ENCODE results near the gene ZSWIM3.
"Not testable (repeated sequence)": the region's sequence is repeated elsewhere in the genome, so short reads cannot be mapped to it uniquely, and the experiment has no call there.

The ZSWIM3 gene

GRCh38 chr20:45823949-45824835, 33.2 kb upstream of the ZSWIM3 start:
- Histone ChIP-seq H3K9me3 (no peaks in the 10 kb centered on the region), H3K4me1 (no peaks in the 10 kb centered on the region), H3K36me3 (replicated peaks) (no peaks in the 10 kb centered on the region), H3K27me3 (ENCODE audit: low read depth) (no peaks in the 10 kb centered on the region), H3K4me3 (no peak overlapping the region)
- in situ Hi-C loops (cut with MboI; ENCODE audit: low sequenced_read_pairs), result no loop called here
- peak in 1 of 2 experiments; percentile 53 for DNase-seq (ENCODE audit: low spot score in 2 of 2)

- Histone ChIP-seq H3K4me3 (no peak overlapping the region), H3K36me3 (replicated peaks) (no peaks in the 10 kb centered on the region), H3K4me1 (peaks cover 5% of the 10 kb centered on the region; the same call in 1 of the 2 replicates), H3K27me3 (ENCODE audit: low read depth) (no peaks in the 10 kb centered on the region), H3K9me3 (no peaks in the 10 kb centered on the region)
- in situ Hi-C loops (cut with MboI; ENCODE audit: low sequenced_read_pairs), result no loop called here
- no peak for DNase-seq (ENCODE audit: low spot score in 2 of 2)
Measured at GRCh38 chr20:45826381-45827019, 30.9 kb upstream of the ZSWIM3 start.

DNA sequence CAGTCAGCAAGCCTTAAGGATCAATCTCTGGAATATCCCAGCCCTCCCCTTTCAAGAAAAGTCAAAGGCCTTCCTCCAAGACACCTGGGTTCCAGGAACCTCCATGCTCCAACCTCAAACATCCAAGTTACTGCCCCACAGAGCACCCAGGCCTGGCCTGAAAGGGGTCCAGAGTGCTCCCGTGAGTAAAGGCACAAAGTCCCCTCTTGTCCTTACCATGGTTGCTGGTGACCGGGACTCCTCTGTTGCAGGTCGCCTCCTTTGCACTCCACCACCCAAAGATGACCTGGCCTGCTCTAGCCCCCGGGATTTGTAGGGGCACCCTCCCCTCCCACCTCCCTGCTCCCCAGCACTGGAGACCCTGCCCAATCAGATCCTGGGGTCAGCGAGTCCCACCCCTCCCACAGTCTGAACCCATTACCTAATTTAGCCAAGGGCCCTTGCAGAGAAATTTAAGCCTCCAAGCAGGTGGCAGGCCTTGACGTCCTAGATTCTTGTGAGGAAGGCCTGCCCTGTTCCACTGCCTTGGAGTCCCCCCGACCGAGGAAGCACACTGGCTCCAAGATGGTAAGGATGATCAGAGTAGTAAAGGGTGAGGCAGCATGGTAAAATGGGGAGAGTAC, 30.3 kb upstream of the ZSWIM3 start, which contains the start of gene TNNC2:
Gene TNNC2 (minus strand): TSS at position 283 of the 623 bp plus-strand sequence. CDS start 64 bp downstream, at position 219.
- Histone ChIP-seq H3K27me3 (ENCODE audit: low read depth) (no peaks in the 10 kb centered on the region), H3K4me3 (no peak within 1 kb of the TSS), H3K4me1 (peaks cover 5% of the 10 kb centered on the region; the same call in 1 of the 2 replicates), H3K36me3 (replicated peaks) (no peaks in the 10 kb centered on the region), H3K9me3 (no peaks in the 10 kb centered on the region)
- DNase-seq (ENCODE audit: low spot score in 2 of 2), result no peak
- in situ Hi-C loops (cut with MboI; ENCODE audit: low sequenced_read_pairs), result no loop called here

DNA sequence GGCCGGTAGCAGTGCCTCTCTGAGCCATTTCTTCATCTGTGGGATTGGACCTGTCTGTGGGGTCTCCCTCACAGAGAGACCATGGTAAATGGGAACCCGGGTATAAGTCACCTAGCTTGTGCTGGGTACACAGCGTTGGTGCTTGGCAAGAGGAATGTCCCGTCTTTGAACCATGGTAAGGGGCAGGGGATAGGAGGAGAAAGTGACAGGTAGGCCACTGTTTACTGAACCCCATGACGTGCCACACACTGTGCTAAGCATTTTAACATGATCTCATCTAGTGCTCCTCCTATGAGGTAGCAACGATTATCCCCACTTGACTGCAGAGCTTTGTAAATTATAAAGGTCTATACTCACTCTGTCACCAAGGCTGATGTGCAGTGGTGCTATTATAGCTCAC, 29.7 kb upstream of the ZSWIM3 start:
- no peak for DNase-seq (ENCODE audit: low spot score in 2 of 2)
- Histone ChIP-seq H3K9me3 (no peaks in the 10 kb centered on the region), H3K4me1 (peaks cover 5% of the 10 kb centered on the region; the same call in 1 of the 2 replicates), H3K4me3 (no peak overlapping the region), H3K36me3 (replicated peaks) (no peaks in the 10 kb centered on the region), H3K27me3 (ENCODE audit: low read depth) (no peaks in the 10 kb centered on the region)
- in situ Hi-C loops (cut with MboI; ENCODE audit: low sequenced_read_pairs), result no loop called here

- Histone ChIP-seq H3K4me1 (peaks cover 9% of the 10 kb centered on the region), H3K27me3 (ENCODE audit: low read depth) (no peaks in the 10 kb centered on the region), H3K4me3 (no peak overlapping the region), H3K9me3 (no peaks in the 10 kb centered on the region), H3K36me3 (replicated peaks) (no peaks in the 10 kb centered on the region)
- in situ Hi-C loops (cut with MboI; ENCODE audit: low sequenced_read_pairs), result no loop called here
- DNase-seq (ENCODE audit: low spot score in 2 of 2), result no peak
Measured at GRCh38 chr20:45828589-45828988, 28.8 kb upstream of the ZSWIM3 start.

GRCh38 chr20:45829673-45830106, 27.7 kb upstream of the ZSWIM3 start:
- in situ Hi-C loops (cut with MboI; ENCODE audit: low sequenced_read_pairs); H3K4me1 ChIP-seq; H3K4me3 ChIP-seq: not testable (repeated sequence)

DNA sequence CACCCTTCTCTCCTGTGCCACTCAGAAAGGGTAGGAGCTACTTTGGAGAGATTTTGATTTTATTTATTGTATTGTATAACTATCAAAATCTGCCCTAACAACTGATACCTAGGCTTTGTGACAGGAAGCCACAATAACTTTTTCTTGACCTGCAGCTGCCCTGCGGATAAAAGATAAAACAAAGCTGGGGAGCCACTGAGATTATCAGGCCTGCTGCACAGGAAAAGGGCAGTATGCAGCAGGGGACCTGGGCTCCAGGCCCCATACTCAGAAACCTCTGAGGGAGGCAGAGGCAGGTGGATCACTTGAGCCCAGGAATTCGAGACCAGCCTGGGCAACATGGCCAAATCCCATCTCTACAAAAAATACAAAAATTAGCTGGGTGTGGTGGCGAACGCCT, 24.8 kb upstream of the ZSWIM3 start:
- DNase-seq (ENCODE audit: low spot score in 2 of 2), result no peak
- Histone ChIP-seq H3K4me1 (peaks cover 16% of the 10 kb centered on the region), H3K4me3 (no peak overlapping the region)

More at GRCh38 chr20:45829673-45830106, 27.7 kb upstream of the ZSWIM3 start:
- H3K36me3 ChIP-seq (replicated peaks); H3K27me3 ChIP-seq (ENCODE audit: low read depth); H3K9me3 ChIP-seq: not testable (repeated sequence)
- DNase-seq (ENCODE audit: low spot score in 2 of 2), result peak; percentile 61 to 81

DNA sequence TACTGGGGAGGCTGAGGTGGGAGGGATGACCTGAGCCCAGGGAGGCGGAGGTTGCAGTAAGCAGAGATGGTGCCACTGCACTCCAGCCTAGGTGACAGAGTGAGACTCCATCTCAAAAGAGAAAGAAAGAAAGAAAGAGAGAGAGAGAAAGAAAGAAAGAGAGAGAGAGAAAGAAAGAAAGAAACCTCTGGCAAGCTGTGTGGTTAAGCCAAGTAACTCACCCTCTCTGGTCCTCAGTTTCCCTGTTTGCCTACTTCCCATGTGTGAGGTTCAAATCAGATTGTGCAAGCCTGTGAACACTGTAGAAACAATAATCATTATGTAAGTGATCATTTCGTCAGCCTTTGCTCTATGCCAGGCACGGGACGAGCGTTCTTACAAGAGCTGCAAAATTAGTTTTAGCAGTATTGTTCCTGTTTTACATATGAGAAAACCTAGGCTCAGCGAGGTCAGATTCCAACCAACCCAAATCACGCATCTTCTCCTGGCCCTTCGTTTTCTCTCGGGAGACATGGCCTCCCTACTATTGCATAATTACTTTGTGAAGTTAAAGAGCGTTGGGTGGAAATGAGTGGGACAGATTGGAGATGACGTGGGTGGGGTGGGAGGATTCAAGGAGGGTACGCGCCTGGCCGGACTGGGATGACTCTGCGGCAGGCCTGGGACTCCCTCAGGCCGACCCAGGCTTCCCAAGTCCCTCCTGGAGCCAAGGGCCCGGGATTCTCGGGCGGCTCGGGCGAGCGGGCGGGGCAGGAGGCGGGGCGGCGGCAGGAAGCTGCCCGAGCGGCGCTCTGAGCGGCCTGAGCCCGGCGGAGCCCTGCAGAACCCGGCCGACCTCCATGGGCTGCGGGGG, 24.2 kb upstream of the ZSWIM3 start, which contains the start of gene SNX21:
Gene SNX21 (plus strand): TSS at position 770 of the 853 bp plus-strand sequence. CDS start 121 bp downstream, outside the sequence.
- peak; percentile 64 to 90 for DNase-seq (ENCODE audit: low spot score in 2 of 2)
- H3K36me3 ChIP-seq (replicated peaks), result no peaks in the 10 kb centered on the region
- no peaks in the 10 kb centered on the region for H3K27me3 ChIP-seq (ENCODE audit: low read depth)
- peak within 1 kb of the TSS; percentile 51 for H3K4me3 ChIP-seq
- in situ Hi-C loops (cut with MboI; ENCODE audit: low sequenced_read_pairs), result no loop called here
- no peaks in the 10 kb centered on the region for H3K9me3 ChIP-seq
- H3K4me1 ChIP-seq, result peaks cover 16% of the 10 kb centered on the region

More for the DNA sequence above, 24.8 kb upstream of the ZSWIM3 start:
- in situ Hi-C loops (cut with MboI; ENCODE audit: low sequenced_read_pairs), result no loop called here
- H3K27me3 ChIP-seq (ENCODE audit: low read depth), result no peaks in the 10 kb centered on the region
- no peaks in the 10 kb centered on the region for H3K9me3 ChIP-seq
- H3K36me3 ChIP-seq (replicated peaks), result no peaks in the 10 kb centered on the region

DNA sequence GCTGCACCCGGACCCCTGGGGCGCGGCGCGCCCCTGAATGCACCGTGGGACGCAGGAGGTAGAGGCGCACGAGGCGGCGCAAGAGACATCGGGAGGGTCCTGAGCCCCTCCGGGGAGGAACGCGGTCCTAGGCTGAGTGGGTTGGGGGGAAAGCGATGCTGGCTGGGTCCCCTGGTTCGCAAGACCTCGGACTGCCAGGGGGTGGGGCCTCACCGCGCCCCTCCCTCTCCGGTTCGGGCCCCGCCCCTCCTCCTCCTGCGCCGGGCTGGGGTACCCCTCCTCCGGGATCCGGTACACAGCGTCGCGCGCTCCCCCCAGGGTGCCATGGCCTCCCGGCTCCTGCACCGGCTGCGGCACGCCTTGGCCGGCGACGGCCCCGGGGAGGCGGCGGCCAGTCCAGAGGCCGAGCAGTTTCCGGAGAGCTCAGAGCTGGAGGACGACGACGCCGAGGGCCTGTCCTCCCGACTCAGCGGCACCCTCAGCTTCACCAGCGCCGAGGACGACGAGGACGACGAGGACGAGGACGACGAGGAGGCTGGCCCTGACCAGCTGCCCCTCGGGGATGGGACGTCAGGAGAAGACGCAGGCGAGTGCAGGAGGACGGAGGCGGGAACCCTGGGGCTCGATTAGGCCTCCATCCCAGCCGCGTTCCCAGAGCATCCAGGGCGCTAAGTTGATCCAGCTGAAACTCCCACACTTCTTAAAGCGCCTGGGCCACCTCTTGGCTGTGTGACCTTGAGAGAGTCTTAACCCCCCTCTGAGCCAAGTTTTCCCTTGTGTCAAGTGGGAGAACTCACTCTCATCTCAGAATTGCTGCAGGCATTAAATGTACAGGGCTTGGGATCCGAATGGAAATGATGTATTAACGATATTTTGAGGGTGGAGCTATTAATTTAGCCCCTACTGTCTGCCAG, 23.3 kb upstream of the ZSWIM3 start:
- peaks cover 16% of the 10 kb centered on the region for H3K4me1 ChIP-seq
- in situ Hi-C loops (cut with MboI; ENCODE audit: low sequenced_read_pairs), result no loop called here
- no peaks in the 10 kb centered on the region for H3K27me3 ChIP-seq (ENCODE audit: low read depth)
- DNase-seq (ENCODE audit: low spot score in 2 of 2), result peak; percentile 60 to 78
- H3K4me3 ChIP-seq, result peak overlapping the region; percentile 51
- no peaks in the 10 kb centered on the region for H3K9me3 ChIP-seq
- no peaks in the 10 kb centered on the region for H3K36me3 ChIP-seq (replicated peaks)

DNA sequence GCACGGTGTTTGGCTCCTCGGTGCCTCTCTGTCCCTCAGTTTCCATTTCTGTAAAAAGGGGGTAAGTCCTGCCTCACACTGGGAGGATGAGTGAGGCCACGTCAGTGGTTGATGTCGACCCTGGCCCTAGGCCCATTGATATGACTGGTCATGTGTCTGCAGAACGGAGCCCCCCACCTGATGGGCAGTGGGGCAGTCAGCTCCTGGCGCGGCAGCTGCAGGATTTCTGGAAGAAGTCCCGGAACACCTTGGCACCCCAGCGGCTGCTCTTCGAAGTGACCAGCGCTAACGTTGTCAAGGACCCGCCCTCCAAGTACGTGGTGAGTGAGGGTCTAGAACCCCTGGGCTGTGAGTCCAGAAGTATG, 22.6 kb upstream of the ZSWIM3 start:
- no peak for DNase-seq (ENCODE audit: low spot score in 2 of 2)
- Histone ChIP-seq H3K4me1 (peaks cover 16% of the 10 kb centered on the region), H3K4me3 (peak overlapping the region; percentile 51), H3K36me3 (replicated peaks) (no peaks in the 10 kb centered on the region; the same call in 1 of the 2 replicates), H3K27me3 (ENCODE audit: low read depth) (no peaks in the 10 kb centered on the region), H3K9me3 (no peaks in the 10 kb centered on the region)
- in situ Hi-C loops (cut with MboI; ENCODE audit: low sequenced_read_pairs), result no loop called here

DNA sequence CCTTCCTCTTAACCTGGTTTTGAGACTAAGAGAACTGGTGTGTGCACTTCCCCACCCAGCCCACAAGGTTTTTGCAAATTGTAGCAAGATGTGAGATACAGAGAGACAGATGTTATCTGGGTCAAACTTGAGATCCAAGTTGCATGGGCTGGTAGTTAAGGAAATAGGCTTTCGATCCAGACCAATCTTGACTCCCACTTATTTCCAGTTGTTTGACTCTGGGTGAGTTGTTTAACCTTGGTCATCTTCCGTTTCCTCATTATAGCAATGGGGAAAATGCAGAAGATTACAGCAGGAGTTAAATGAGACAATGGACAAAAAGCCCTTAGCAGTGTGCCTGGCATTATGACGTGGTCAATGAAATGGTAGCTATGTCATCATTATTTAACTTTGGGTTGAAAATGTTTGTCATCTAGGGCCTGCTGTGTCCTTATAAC, 22.1 kb upstream of the ZSWIM3 start:
- peaks cover 15% of the 10 kb centered on the region for H3K4me1 ChIP-seq
- DNase-seq (ENCODE audit: low spot score in 2 of 2), result no peak
- H3K27me3 ChIP-seq (ENCODE audit: low read depth), result no peaks in the 10 kb centered on the region
- in situ Hi-C loops (cut with MboI; ENCODE audit: low sequenced_read_pairs), result no loop called here
- no peak overlapping the region for H3K4me3 ChIP-seq
- H3K9me3 ChIP-seq, result no peaks in the 10 kb centered on the region
- no peaks in the 10 kb centered on the region; the same call in 1 of the 2 replicates for H3K36me3 ChIP-seq (replicated peaks)

DNA sequence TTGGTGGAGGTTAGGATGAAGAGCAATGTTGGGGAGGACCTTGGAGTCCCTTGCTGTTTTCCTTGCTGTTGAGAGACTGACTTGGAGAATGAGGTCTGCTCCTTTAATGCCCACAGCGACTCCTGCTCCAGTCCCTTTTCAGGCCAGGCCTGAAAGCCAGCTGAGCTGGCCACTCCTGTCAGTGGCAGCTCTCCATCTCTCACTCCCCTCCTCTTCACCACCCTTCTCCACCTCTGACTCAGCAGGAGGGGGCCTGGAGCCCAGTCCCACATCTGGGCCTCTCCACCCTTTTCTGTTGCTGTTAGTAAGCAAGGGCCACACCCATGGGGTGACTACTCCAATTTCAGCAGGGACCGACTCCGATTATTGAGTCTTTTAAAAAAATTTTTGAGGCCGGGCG, 21.6 kb upstream of the ZSWIM3 start:
- no peak for DNase-seq (ENCODE audit: low spot score in 2 of 2)
- Histone ChIP-seq H3K9me3 (no peaks in the 10 kb centered on the region), H3K4me1 (peaks cover 12% of the 10 kb centered on the region), H3K36me3 (replicated peaks) (no peaks in the 10 kb centered on the region; the same call in 1 of the 2 replicates), H3K4me3 (no peak overlapping the region), H3K27me3 (ENCODE audit: low read depth) (no peaks in the 10 kb centered on the region)
- in situ Hi-C loops (cut with MboI; ENCODE audit: low sequenced_read_pairs), result no loop called here

Measured in HAP-1 (cell line).